ENCODE measurements around the gene PTPRT. TPM values are rescaled to one million over a fixed set of nuclear protein-coding genes. Genes with fewer than 3 reads are reported as not detected.

Gene PTPRT
- total RNA-seq, 4 donors from 2014 or later: 0.04 TPM; not detected in 3

- Histone ChIP-seq H3K27me3 (no peaks in the 10 kb centered on the region), H3K27ac (no peak overlapping the region), H3K9me3 (no peaks in the 10 kb centered on the region), H3K36me3 (no peaks in the 10 kb centered on the region), H3K4me3 (no peak overlapping the region), H3K4me1 (no peaks in the 10 kb centered on the region)
- 80% methylated on average over 5 of the region's 5 CpGs; no CpG with 5 or more reads in 1 of the 2 donors for WGBS, 2 donors (ENCODE audit: low coverage in 1 of 2)
- ATAC-seq: no peak
- no peak for TF ChIP-seq EP300 (IDR thresholded peaks at IDR 0.05)
- TF ChIP-seq POLR2AphosphoS5 (IDR thresholded peaks at IDR 0.05): no peak
- no peak for TF ChIP-seq CTCF (IDR thresholded peaks at IDR 0.05)
- TF ChIP-seq POLR2A (IDR thresholded peaks at IDR 0.05): no peak
Measured at GRCh38 chr20:42544926-42545325, 644.8 kb downstream of the PTPRT start.

- 77 to 79% methylated on average over 6 of the region's 9 CpGs for WGBS, 2 donors (ENCODE audit: low coverage in 1 of 2)
Measured at GRCh38 chr20:42532831-42533230, 656.9 kb downstream of the PTPRT start.

GRCh38 chr20:42531508-42531961 lies 658.2 kb downstream of the PTPRT start:
- H3K4me1 ChIP-seq: no peaks in the 10 kb centered on the region
- no peak for ATAC-seq
- no peak overlapping the region for H3K4me3 ChIP-seq
- 55 to 60% methylated on average over 1 to 4 of the region's 7 CpGs for WGBS, 2 donors (ENCODE audit: low coverage in 1 of 2)
- no peaks in the 10 kb centered on the region for H3K36me3 ChIP-seq
- H3K27ac ChIP-seq: no peak overlapping the region
- H3K9me3 ChIP-seq: no peaks in the 10 kb centered on the region
- no peaks in the 10 kb centered on the region for H3K27me3 ChIP-seq
- no peak for TF ChIP-seq POLR2A (IDR thresholded peaks at IDR 0.05)
- no peak for TF ChIP-seq CTCF (IDR thresholded peaks at IDR 0.05)
- no peak for TF ChIP-seq POLR2AphosphoS5 (IDR thresholded peaks at IDR 0.05)
- TF ChIP-seq EP300 (IDR thresholded peaks at IDR 0.05): no peak

More at GRCh38 chr20:42532831-42533230, 656.9 kb downstream of the PTPRT start:
- peaks cover 6% of the 10 kb centered on the region for H3K27me3 ChIP-seq
- H3K9me3 ChIP-seq: no peaks in the 10 kb centered on the region
- H3K27ac ChIP-seq: no peak overlapping the region
- no peak for ATAC-seq
- no peaks in the 10 kb centered on the region for H3K36me3 ChIP-seq
- TF ChIP-seq POLR2AphosphoS5 (IDR thresholded peaks at IDR 0.05): no peak
- no peak for TF ChIP-seq POLR2A (IDR thresholded peaks at IDR 0.05)
- TF ChIP-seq EP300 (IDR thresholded peaks at IDR 0.05): no peak
- TF ChIP-seq CTCF (IDR thresholded peaks at IDR 0.05): no peak
- no peak overlapping the region for H3K4me3 ChIP-seq
- no peaks in the 10 kb centered on the region for H3K4me1 ChIP-seq

- no peaks in the 10 kb centered on the region for H3K9me3 ChIP-seq
- no peaks in the 10 kb centered on the region for H3K36me3 ChIP-seq
- H3K4me1 ChIP-seq: no peaks in the 10 kb centered on the region
- no peaks in the 10 kb centered on the region for H3K27me3 ChIP-seq
- ATAC-seq: no peak
- WGBS, 2 donors (ENCODE audit: low coverage in 1 of 2): 0 to 14% methylated on average over 3 to 4 of the region's 4 CpGs
- no peak overlapping the region for H3K27ac ChIP-seq
- no peak overlapping the region for H3K4me3 ChIP-seq
- TF ChIP-seq EP300 (IDR thresholded peaks at IDR 0.05) (no peak), CTCF (IDR thresholded peaks at IDR 0.05) (peak; percentile 24 to 58 (median 36))
Measured at GRCh38 chr20:42530855-42531448, 658.8 kb downstream of the PTPRT start.

- H3K9me3 ChIP-seq: no peaks in the 10 kb centered on the region
- no peaks in the 10 kb centered on the region for H3K36me3 ChIP-seq
- WGBS, 2 donors (ENCODE audit: low coverage in 1 of 2): 93 to 98% methylated on average over 2 to 4 of the region's 4 CpGs
- no peak for TF ChIP-seq CTCF (IDR thresholded peaks at IDR 0.05)
- TF ChIP-seq POLR2A (IDR thresholded peaks at IDR 0.05): no peak
- TF ChIP-seq POLR2AphosphoS5 (IDR thresholded peaks at IDR 0.05): no peak
- no peak for TF ChIP-seq EP300 (IDR thresholded peaks at IDR 0.05)
- H3K27me3 ChIP-seq: no peaks in the 10 kb centered on the region
- no peaks in the 10 kb centered on the region for H3K4me1 ChIP-seq
- H3K27ac ChIP-seq: no peak overlapping the region
- ATAC-seq: no peak
- H3K4me3 ChIP-seq: no peak overlapping the region
Measured at GRCh38 chr20:42530191-42530590, 659.5 kb downstream of the PTPRT start.

All from gastroesophageal sphincter (tissue), 4 donors.